Gastroesophageal sphincter (tissue), 3 donors: Measurements from ENCODE around the gene MBTPS1.
A peak's percentile ranks its signal among the peaks of the same experiment; 100 is the strongest.

Source experiments
- CTCF ChIP-seq, 4 experiments: fragments of 200-600 bp in 2 of 4; fragments of 450-650 bp in 2 of 4; sonication (generic) in 1 of 4; IDR thresholded peaks; one replicate each; pipeline ENCODE4 v1.5.1; 2017 to 2019; ENCODE audit warnings: antibody characterized with exemption in 4 of 4, mild to moderate bottlenecking in 2 of 4, moderate library complexity in 2 of 4
- EP300 ChIP-seq: sonication (generic); formaldehyde crosslinking; IDR thresholded peaks from one replicate; pipeline ENCODE4 v1.6.1; 2017; ENCODE audit warnings: antibody characterized with exemption, mild to moderate bottlenecking
- POLR2A ChIP-seq, 2 donors: fragments of 450-650 bp; IDR thresholded peaks; one replicate each; pipeline ENCODE4 v1.6.1; 2017; ENCODE audit warnings: antibody characterized with exemption in 2 of 2, mild to moderate bottlenecking in 2 of 2, moderate library complexity in 1 of 2

GRCh38 chr16:84084570-84085270 lies 32.0 kb downstream of the MBTPS1 start:
- no peak for TF ChIP-seq POLR2A (IDR thresholded peaks at IDR 0.05)
- peak in 3 of 4 experiments; percentile 38 to 64 (median 45) for TF ChIP-seq CTCF (IDR thresholded peaks at IDR 0.05)
- no peak for TF ChIP-seq EP300
